ENCODE data around the gene AMOTL1.

DNA sequence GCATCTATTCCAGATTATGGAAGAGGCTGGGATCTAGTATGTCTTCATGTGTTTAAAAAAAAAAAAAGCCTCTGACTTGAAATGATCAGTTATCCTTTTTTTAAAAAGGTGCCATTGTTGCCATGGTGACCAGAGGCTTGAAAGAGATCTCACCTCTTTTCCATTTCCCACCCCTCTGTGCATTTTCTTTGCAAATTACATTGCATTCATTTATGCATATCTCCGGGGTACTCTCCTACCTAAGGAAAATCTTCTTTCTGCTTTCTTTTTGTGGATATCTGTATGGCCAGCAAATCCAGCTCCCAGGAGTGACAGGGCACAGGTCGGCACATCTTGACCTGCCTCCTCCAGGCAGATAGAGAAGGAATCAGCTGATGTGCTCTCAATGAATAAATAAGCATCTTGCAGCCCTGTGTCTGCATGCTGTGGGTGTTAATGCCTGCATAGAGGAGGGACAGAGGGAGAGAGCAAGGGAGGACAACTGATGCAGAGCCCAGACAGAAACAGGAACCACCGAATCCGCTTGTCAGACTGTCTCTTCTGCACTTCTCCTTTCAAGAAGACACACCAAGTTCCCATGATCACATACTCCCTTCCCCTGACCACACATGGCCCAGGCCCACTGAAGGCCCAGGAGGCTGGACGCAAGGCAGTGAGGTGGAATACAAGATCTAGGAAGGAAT is 154.3 kb downstream of the AMOTL1 start:
- no peak for TF ChIP-seq POLR2A (IDR thresholded peaks at IDR 0.05)
- TF ChIP-seq, protein P1, sequence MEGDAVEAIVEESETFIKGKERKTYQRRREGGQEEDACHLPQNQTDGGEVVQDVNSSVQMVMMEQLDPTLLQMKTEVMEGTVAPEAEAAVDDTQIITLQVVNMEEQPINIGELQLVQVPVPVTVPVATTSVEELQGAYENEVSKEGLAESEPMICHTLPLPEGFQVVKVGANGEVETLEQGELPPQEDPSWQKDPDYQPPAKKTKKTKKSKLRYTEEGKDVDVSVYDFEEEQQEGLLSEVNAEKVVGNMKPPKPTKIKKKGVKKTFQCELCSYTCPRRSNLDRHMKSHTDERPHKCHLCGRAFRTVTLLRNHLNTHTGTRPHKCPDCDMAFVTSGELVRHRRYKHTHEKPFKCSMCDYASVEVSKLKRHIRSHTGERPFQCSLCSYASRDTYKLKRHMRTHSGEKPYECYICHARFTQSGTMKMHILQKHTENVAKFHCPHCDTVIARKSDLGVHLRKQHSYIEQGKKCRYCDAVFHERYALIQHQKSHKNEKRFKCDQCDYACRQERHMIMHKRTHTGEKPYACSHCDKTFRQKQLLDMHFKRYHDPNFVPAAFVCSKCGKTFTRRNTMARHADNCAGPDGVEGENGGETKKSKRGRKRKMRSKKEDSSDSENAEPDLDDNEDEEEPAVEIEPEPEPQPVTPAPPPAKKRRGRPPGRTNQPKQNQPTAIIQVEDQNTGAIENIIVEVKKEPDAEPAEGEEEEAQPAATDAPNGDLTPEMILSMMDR (IDR thresholded peaks at IDR 0.05), result no peak
